Measurements from ENCODE around the gene RBM28. TPM values are rescaled to one million over a fixed set of nuclear protein-coding genes. Genes with fewer than 3 reads are reported as not detected.
"Not testable (repeated sequence)": the region's sequence is repeated elsewhere in the genome, so short reads cannot be mapped to it uniquely, and the experiment has no call there.

RBM28 gene
- total RNA-seq, 1 donor from 2014 or later = 54.4 TPM

DNA sequence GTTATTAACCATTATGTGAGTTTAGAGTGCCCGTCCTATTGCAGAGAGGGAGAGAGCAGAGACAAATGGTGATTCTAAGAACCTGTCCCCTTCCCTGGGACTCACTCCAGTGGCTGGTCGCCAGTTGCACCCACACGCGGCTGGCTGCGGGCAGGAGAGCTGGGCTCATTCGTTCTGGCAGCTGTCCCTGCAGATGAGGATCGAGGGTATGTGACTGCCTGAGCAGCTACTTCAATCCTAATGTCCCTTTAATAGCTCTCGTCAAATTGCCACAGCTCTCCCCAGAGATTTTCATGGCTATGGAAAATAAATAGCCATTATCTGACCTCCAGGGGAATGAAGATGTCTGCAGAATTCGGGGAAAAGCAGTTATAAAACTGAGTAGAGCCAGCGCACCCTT, 41.6 kb downstream of the RBM28 start:
- ChIA-PET POLR2A (no interaction called here), CTCF (no interaction called here)
- H3K27ac Mint-ChIP-seq = no peak overlapping the region
- H3K36me3 Mint-ChIP-seq (ENCODE audit: low read depth) = peaks cover 41% of the 10 kb centered on the region
- H3K27me3 Mint-ChIP-seq = no peaks in the 10 kb centered on the region
- ATAC-seq (ENCODE audit: low read depth) (no peak), DNase-seq (no peak)
- intact Hi-C loops (cut with micrococcal nuclease) = no loop called here
- no peak overlapping the region for H3K4me3 Mint-ChIP-seq
- H3K4me1 Mint-ChIP-seq = peaks cover 2% of the 10 kb centered on the region
- H3K9me3 Mint-ChIP-seq = no peaks in the 10 kb centered on the region
- TF ChIP-seq, protein P1, sequence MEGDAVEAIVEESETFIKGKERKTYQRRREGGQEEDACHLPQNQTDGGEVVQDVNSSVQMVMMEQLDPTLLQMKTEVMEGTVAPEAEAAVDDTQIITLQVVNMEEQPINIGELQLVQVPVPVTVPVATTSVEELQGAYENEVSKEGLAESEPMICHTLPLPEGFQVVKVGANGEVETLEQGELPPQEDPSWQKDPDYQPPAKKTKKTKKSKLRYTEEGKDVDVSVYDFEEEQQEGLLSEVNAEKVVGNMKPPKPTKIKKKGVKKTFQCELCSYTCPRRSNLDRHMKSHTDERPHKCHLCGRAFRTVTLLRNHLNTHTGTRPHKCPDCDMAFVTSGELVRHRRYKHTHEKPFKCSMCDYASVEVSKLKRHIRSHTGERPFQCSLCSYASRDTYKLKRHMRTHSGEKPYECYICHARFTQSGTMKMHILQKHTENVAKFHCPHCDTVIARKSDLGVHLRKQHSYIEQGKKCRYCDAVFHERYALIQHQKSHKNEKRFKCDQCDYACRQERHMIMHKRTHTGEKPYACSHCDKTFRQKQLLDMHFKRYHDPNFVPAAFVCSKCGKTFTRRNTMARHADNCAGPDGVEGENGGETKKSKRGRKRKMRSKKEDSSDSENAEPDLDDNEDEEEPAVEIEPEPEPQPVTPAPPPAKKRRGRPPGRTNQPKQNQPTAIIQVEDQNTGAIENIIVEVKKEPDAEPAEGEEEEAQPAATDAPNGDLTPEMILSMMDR (IDR thresholded peaks at IDR 0.05) = no peak

DNA sequence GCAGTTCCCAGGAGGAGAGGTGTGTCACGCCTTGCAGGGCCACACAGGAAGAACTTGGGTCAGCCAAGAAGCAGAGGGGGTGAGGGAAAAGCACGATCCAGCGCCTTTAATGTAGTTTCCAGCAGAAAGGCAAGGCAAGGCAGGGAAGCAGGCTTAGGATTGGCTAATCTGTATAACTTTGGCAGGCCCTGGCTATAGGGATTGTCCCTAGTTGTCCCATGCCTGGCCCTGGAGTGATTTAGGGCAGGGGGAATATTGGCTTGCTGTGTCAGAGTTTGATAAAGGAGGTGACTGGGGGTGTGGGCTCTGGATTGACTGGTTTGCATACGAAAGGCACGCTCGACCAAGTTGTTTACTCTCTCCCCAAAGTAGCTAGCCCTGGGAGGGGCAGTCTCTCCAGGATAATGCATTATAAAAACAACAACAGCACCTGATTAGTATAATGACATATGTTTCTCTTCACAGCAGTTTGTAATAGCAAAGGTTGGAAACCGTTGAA, 44.5 kb downstream of the RBM28 start:
- no peaks in the 10 kb centered on the region for H3K27me3 Mint-ChIP-seq
- peaks cover 16% of the 10 kb centered on the region for H3K36me3 Mint-ChIP-seq (ENCODE audit: low read depth)
- ATAC-seq (ENCODE audit: low read depth) = no peak
- ChIA-PET CTCF (no interaction called here), POLR2A (no interaction called here)
- no peak for DNase-seq
- H3K9me3 Mint-ChIP-seq = no peaks in the 10 kb centered on the region
- peaks cover 2% of the 10 kb centered on the region for H3K4me1 Mint-ChIP-seq
- TF ChIP-seq, protein P1 (IDR thresholded peaks at IDR 0.05) = no peak
- H3K4me3 Mint-ChIP-seq = no peak overlapping the region
- no peak overlapping the region for H3K27ac Mint-ChIP-seq
- intact Hi-C loops (cut with micrococcal nuclease) = no loop called here

DNA sequence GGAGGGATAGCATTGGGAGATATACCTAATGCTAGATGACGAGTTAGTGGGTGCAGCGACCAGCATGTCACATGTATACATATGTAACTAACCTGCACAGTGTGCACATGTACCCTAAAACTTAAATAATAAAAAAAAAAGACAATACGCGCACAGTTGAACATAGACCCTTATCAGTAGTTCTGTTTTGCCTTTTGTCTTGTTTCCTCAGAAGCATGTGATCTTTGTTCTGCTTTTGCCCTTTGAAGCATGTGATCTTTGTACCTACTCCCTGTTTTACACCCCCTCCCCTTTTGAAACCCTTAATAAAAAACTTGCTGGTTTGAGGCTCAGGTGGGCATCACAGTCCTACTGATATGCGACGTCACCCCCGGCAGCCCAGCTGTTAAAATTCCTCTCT, 45.7 kb downstream of the RBM28 start:
- intact Hi-C loops (cut with micrococcal nuclease); H3K9me3 Mint-ChIP-seq; ATAC-seq (ENCODE audit: low read depth); H3K4me1 Mint-ChIP-seq; POLR2A ChIA-PET; H3K27me3 Mint-ChIP-seq; H3K4me3 Mint-ChIP-seq; CTCF ChIA-PET; H3K36me3 Mint-ChIP-seq (ENCODE audit: low read depth); H3K27ac Mint-ChIP-seq; DNase-seq: not testable (repeated sequence)

DNA sequence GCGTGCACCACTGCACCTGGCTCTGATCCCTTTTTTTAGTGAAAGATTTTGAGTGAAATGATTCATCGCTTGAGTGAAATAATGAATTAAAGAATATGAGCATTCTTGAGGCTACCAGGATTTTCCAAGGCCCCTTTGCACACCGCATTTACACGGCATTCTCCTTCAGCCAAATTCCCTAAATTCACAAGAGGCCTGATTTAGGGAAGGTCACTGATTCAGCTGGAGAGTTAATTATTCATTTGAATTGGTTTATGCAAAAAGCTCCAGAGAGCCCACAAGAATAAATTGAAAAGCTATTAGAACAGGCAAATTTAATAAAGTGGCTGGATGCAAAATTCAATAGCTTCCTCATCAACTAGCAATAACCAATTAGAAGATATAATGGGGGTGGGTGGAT, 56.2 kb downstream of the RBM28 start:
- intact Hi-C loops (cut with micrococcal nuclease) = no loop called here
- ChIA-PET CTCF (no interaction called here), POLR2A (no interaction called here)
- H3K4me1 Mint-ChIP-seq = no peaks in the 10 kb centered on the region
- peaks cover 2% of the 10 kb centered on the region for H3K9me3 Mint-ChIP-seq
- H3K27me3 Mint-ChIP-seq = no peaks in the 10 kb centered on the region
- DNase-seq (no peak), ATAC-seq (ENCODE audit: low read depth) (no peak)
- TF ChIP-seq, protein P1 (IDR thresholded peaks at IDR 0.05) = no peak
- no peak overlapping the region for H3K4me3 Mint-ChIP-seq
- H3K36me3 Mint-ChIP-seq (ENCODE audit: low read depth) = peaks cover 12% of the 10 kb centered on the region
- no peak overlapping the region for H3K27ac Mint-ChIP-seq

DNA sequence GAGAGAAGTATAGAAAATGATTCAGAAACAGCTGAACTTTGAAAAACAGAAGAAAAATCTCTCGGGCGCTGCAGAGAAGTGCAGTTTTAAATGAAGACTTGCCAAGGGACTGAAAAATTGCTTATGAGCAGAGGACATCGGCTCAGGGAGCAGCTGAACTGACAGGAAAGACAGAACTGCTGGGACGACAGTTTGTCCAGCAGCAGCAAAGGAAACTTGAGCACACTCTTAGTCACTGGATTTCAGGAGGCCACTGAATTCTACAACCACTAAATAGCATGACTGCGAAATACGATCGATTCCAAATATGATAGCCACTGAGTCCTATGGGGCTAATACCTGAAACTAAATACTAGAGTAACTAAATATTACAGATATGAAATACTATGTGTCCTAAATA, 59.6 kb downstream of the RBM28 start:
- Mint-ChIP-seq H3K27ac (no peak overlapping the region), H3K36me3 (ENCODE audit: low read depth) (peaks cover 5% of the 10 kb centered on the region), H3K27me3 (no peaks in the 10 kb centered on the region), H3K9me3 (peaks cover 15% of the 10 kb centered on the region), H3K4me3 (no peak overlapping the region), H3K4me1 (no peaks in the 10 kb centered on the region)
- ChIA-PET CTCF (no interaction called here), POLR2A (no interaction called here)
- intact Hi-C loops (cut with micrococcal nuclease) = no loop called here
- ATAC-seq (ENCODE audit: low read depth) = no peak
- TF ChIP-seq, protein P1 (IDR thresholded peaks at IDR 0.05) = no peak
- DNase-seq = no peak
